Testis (tissue), 2 donors: ENCODE data around the gene MAP3K7CL.

Source experiments
- CTCF ChIP-seq, 3 experiments: fragments of 450-650 bp in 2 of 3; fragments of 200-600 bp in 1 of 3; sonication (generic) in 1 of 3; IDR thresholded peaks; one replicate each; pipeline ENCODE4 v1.5.1; 2016 to 2019; ENCODE audit warnings: antibody characterized with exemption in 3 of 3, mild to moderate bottlenecking in 2 of 3, moderate library complexity in 1 of 3
- POLR2A ChIP-seq: fragments of 450-650 bp; IDR thresholded peaks from one replicate; pipeline ENCODE4 v1.6.1; 2017; ENCODE audit warnings: antibody characterized with exemption, mild to moderate bottlenecking, moderate library complexity

- TF ChIP-seq CTCF (IDR thresholded peaks at IDR 0.05) (no peak), POLR2A (no peak)
Observed at GRCh38 chr21:29193901-29194300, 63.5 kb downstream of the MAP3K7CL start.
